SK-N-SH (cell line): ENCODE measurements around the gene DLG2. TPM values are rescaled to one million over a fixed set of nuclear protein-coding genes. Genes with fewer than 3 reads are reported as not detected.

Experiments
- CTCF ChIA-PET: fragments of 300-600, 350-600 bp; formaldehyde crosslinking; extraction: SDS; loops from one replicate; lab custom pipeline; 2021; lab: Yijun Ruan, JAX
- POLR2A ChIA-PET: fragments of 350-600 bp; sonication (Branson Sonifier 250); formaldehyde crosslinking; extraction: SDS; loops from one replicate; lab custom pipeline; 2020; ENCODE audit warnings: antibody characterized with exemption, inconsistent platforms; lab: Yijun Ruan, JAX
- DNase-seq: peaks from one replicate; pipeline ENCODE4 v3.0.0; 2012
- H2AFZ ChIP-seq: fragments of 200-600 bp; sonication (generic); 2 replicates; pipeline ENCODE4 v1.8.1; 2016; ENCODE audit warnings: antibody characterized with exemption, mild to moderate bottlenecking, low read depth
- H3F3A ChIP-seq: fragments of 200-600 bp; sonication (generic); replicated peaks from 2 replicates; pipeline ENCODE3; 2016; ENCODE audit warnings: antibody characterized with exemption, mild to moderate bottlenecking; ENCODE audit not compliant: insufficient read depth
- H3K27ac ChIP-seq, 2 experiments: fragments of 200-500 bp in 1 of 2; fragments of 200-600 bp in 1 of 2; sonication (Bioruptor generic) in 1 of 2; sonication (generic), shearing (Covaris generic) in 1 of 2; 2 replicates each; pipeline versions ENCODE4 v1.5.1 to v1.6.1; 2014 to 2016; ENCODE audit warnings: low read depth in 2 of 2, inconsistent platforms in 1 of 2, low read length in 1 of 2, mild to moderate bottlenecking in 1 of 2, mixed read lengths in 1 of 2
- H3K27me3 ChIP-seq: fragments of 200-600 bp; sonication (generic), shearing (Covaris generic); 2 replicates; pipeline ENCODE4 v1.6.1; 2016; ENCODE audit warnings: mixed run types; ENCODE audit not compliant: insufficient read depth
- H3K36me3 ChIP-seq, 2 experiments: fragments of 200-500 bp in 1 of 2; fragments of 200-600 bp in 1 of 2; sonication (Bioruptor generic) in 1 of 2; sonication (generic) in 1 of 2; replicated peaks in 1 of 2; 2 replicates each; pipeline versions ENCODE3 to v1.5.1; 2014 to 2016; ENCODE audit warnings: low read length in 1 of 2, mild to moderate bottlenecking in 1 of 2; ENCODE audit not compliant: insufficient read depth in 2 of 2, control insufficient read depth in 1 of 2
- H3K4me1 ChIP-seq, 2 experiments: fragments of 200-500 bp in 1 of 2; fragments of 200-600 bp in 1 of 2; sonication (Bioruptor generic) in 1 of 2; sonication (generic), shearing (Covaris generic) in 1 of 2; 2 replicates each; pipeline versions ENCODE4 v1.5.1 to v1.6.1; 2014 to 2016; ENCODE audit warnings: low read depth in 1 of 2, low read length in 1 of 2, mixed run types in 1 of 2; ENCODE audit not compliant: insufficient read depth in 2 of 2, control insufficient read depth in 1 of 2
- H3K4me2 ChIP-seq: fragments of 200-600 bp; sonication (generic), shearing (Covaris generic); 2 replicates; pipeline ENCODE4 v1.6.1; 2017; ENCODE audit warnings: mixed run types
- H3K4me3 ChIP-seq, 2 experiments: fragments of 200-500 bp in 1 of 2; fragments of 200-600 bp in 1 of 2; sonication (Bioruptor generic) in 1 of 2; sonication (generic), shearing (Covaris generic) in 1 of 2; 2 replicates each; pipeline versions ENCODE4 v1.5.1 to v1.8.1; 2014 to 2016; ENCODE audit warnings: low read depth in 2 of 2, inconsistent platforms in 1 of 2, low read length in 1 of 2, mild to moderate bottlenecking in 1 of 2, mixed read lengths in 1 of 2, moderate library complexity in 1 of 2
- H3K79me2 ChIP-seq: fragments of 200-600 bp; sonication (generic); 2 replicates; pipeline ENCODE4 v1.8.1; 2017; ENCODE audit warnings: mild to moderate bottlenecking; ENCODE audit not compliant: insufficient read depth
- H3K9ac ChIP-seq: fragments of 200-600 bp; sonication (generic); 2 replicates; pipeline ENCODE4 v1.6.1; 2017; ENCODE audit warnings: mixed run types
- H3K9me2 ChIP-seq: fragments of 200-600 bp; sonication (generic); 2 replicates; pipeline ENCODE4 v1.6.1; 2017; ENCODE audit warnings: mixed run types
- H3K9me3 ChIP-seq: fragments of 200-600 bp; sonication (generic); 2 replicates; pipeline ENCODE4 v1.6.1; 2017; ENCODE audit warnings: mixed run types, mild to moderate bottlenecking, moderate library complexity
- H4K20me1 ChIP-seq: fragments of 200-600 bp; sonication (generic); 2 replicates; pipeline ENCODE4 v1.6.1; 2017; ENCODE audit warnings: mild to moderate bottlenecking, mixed run types; ENCODE audit not compliant: insufficient read depth
- ELF1 ChIP-seq: IDR thresholded peaks from 2 replicates; pipeline ENCODE4 v1.4.0; 2012
- EP300 ChIP-seq, 2 experiments: IDR thresholded peaks; 2 replicates each; pipeline versions ENCODE4 v1.4.0 to v1.6.1; 2012; ENCODE audit warnings: borderline replicate concordance in 1 of 2, low read depth in 1 of 2, low read length in 1 of 2
- EZH2phosphoT487 ChIP-seq: fragments of 200-600 bp; sonication (generic); IDR thresholded peaks from 2 replicates; pipeline ENCODE4 v1.6.1; 2017; ENCODE audit warnings: low read depth, mixed run types, mild to moderate bottlenecking, antibody characterized with exemption, moderate library complexity, borderline replicate concordance
- GATA2 ChIP-seq: sonication (generic); formaldehyde crosslinking; IDR thresholded peaks from 2 replicates; pipeline ENCODE4 v1.5.0; 2020; ENCODE audit warnings: mild to moderate bottlenecking, missing genetic modification reagents
- IRF3 ChIP-seq: fragments of 150-350 bp; IDR thresholded peaks from 2 replicates; pipeline ENCODE4 v1.6.1; 2016; ENCODE audit warnings: mild to moderate bottlenecking, low read depth, low read length
- JUND ChIP-seq: IDR thresholded peaks from 2 replicates; pipeline ENCODE4 v1.4.0; 2012
- MEF2A ChIP-seq: IDR thresholded peaks from 2 replicates; pipeline ENCODE4 v1.4.0; 2012; ENCODE audit warnings: low read depth, borderline replicate concordance
- TCF12 ChIP-seq: IDR thresholded peaks from 2 replicates; pipeline ENCODE4 v1.4.0; 2012
- USF2 ChIP-seq: fragments of 150-350 bp; IDR thresholded peaks from 2 replicates; pipeline ENCODE4 v1.6.1; 2017; ENCODE audit warnings: antibody characterized with exemption, low read length, low read depth, borderline replicate concordance
- YY1 ChIP-seq: IDR thresholded peaks from 2 replicates; pipeline ENCODE4 v1.4.0; 2012; ENCODE audit warnings: low read depth, mild to moderate bottlenecking
- WGBS: methylation state at CpG from one replicate; pipeline ENCODE4 v1.1.6; 2017; ENCODE audit warnings: low lambda C conversion rate; 5-methylcytosine and 5-hydroxymethylcytosine counted together
- polyA plus RNA-seq, 3 experiments: library from polyadenylated mRNA; depleted of rRNA; stranded (reverse); fragments of >200 nt; gene quantifications; 2 replicates each; pipeline ENCODE4 v1.2.3, GENCODE V29; 2012
- TF ChIP-seq, protein P1 (sequence below): IDR thresholded peaks from 2 replicates; pipeline ENCODE4; 2012
- TF ChIP-seq, protein P2 (sequence below): IDR thresholded peaks from 2 replicates; pipeline ENCODE4 v1.4.0; 2012; ENCODE audit warnings: low read depth, borderline replicate concordance
- TF ChIP-seq, protein P3 (sequence below): IDR thresholded peaks from 2 replicates; pipeline ENCODE4 v1.4.0; 2012; ENCODE audit warnings: low read depth, borderline replicate concordance
- TF ChIP-seq, protein P4 (sequence below): fragments of 200-600 bp; sonication (generic); IDR thresholded peaks from 2 replicates; pipeline ENCODE4 v1.6.1; 2017; ENCODE audit warnings: antibody characterized with exemption, mild to moderate bottlenecking, moderate library complexity

Gene DLG2
- polyA plus RNA-seq, 1 of the 3 experiments (the other 2 are of a cell fraction), result 0.21 TPM

DNA sequence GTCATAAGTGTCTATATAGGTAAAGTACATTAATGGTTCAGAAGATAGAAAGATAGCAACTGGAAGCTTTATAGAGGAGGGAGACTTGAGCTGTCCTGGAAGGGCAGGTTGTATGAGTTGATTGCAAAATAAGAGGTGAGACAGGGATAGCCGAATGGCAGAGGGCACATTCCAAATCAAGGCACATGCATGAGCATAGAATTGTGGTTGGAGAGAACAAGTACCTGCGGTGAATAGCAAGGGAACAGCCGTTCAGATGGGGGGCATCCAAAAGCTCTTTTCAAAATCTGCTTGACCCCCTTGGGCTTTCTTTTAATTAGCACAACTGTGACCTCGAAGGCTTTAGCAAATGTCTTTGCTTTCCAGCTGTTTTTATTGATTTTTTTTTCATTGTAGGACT is 1868.0 kb downstream of the DLG2 start:
- H3K36me3 ChIP-seq, result no peaks in the 10 kb centered on the region
- ChIA-PET CTCF (no interaction called here), POLR2A (no interaction called here)
- H3K4me2 ChIP-seq, result no peak overlapping the region
- no peaks in the 10 kb centered on the region for H3K9me3 ChIP-seq
- H3K4me3 ChIP-seq, result no peak overlapping the region
- no peaks in the 10 kb centered on the region for H3F3A ChIP-seq
- no peaks in the 10 kb centered on the region for H3K79me2 ChIP-seq
- 43% methylated on average over 4 of the region's 4 CpGs for WGBS
- H4K20me1 ChIP-seq, result no peaks in the 10 kb centered on the region
- no peak overlapping the region for H3K27ac ChIP-seq
- H3K27me3 ChIP-seq, result no peaks in the 10 kb centered on the region
- no peak for DNase-seq
- no peak overlapping the region for H3K9ac ChIP-seq
- H3K9me2 ChIP-seq, result no peaks in the 10 kb centered on the region
- no peak overlapping the region for H2AFZ ChIP-seq
- TF ChIP-seq USF2, result no peak
- TF ChIP-seq MEF2A, result no peak
- TF ChIP-seq TCF12, result no peak
- TF ChIP-seq, protein P1, sequence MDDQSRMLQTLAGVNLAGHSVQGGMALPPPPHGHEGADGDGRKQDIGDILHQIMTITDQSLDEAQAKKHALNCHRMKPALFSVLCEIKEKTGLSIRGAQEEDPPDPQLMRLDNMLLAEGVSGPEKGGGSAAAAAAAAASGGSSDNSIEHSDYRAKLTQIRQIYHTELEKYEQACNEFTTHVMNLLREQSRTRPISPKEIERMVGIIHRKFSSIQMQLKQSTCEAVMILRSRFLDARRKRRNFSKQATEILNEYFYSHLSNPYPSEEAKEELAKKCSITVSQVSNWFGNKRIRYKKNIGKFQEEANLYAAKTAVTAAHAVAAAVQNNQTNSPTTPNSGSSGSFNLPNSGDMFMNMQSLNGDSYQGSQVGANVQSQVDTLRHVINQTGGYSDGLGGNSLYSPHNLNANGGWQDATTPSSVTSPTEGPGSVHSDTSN, result no peak
- TF ChIP-seq EP300 (IDR thresholded peaks at IDR 0.05; ENCODE audit: borderline replicate concordance in 1 of 2, low read depth in 1 of 2, low read length in 1 of 2), result no peak
- no peak for TF ChIP-seq GATA2 (CRISPR knock-in tag)
- TF ChIP-seq, protein P2, sequence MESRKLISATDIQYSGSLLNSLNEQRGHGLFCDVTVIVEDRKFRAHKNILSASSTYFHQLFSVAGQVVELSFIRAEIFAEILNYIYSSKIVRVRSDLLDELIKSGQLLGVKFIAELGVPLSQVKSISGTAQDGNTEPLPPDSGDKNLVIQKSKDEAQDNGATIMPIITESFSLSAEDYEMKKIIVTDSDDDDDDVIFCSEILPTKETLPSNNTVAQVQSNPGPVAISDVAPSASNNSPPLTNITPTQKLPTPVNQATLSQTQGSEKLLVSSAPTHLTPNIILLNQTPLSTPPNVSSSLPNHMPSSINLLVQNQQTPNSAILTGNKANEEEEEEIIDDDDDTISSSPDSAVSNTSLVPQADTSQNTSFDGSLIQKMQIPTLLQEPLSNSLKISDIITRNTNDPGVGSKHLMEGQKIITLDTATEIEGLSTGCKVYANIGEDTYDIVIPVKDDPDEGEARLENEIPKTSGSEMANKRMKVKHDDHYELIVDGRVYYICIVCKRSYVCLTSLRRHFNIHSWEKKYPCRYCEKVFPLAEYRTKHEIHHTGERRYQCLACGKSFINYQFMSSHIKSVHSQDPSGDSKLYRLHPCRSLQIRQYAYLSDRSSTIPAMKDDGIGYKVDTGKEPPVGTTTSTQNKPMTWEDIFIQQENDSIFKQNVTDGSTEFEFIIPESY, result no peak
- TF ChIP-seq, protein P3, sequence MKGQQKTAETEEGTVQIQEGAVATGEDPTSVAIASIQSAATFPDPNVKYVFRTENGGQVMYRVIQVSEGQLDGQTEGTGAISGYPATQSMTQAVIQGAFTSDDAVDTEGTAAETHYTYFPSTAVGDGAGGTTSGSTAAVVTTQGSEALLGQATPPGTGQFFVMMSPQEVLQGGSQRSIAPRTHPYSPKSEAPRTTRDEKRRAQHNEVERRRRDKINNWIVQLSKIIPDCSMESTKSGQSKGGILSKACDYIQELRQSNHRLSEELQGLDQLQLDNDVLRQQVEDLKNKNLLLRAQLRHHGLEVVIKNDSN, result no peak
- TF ChIP-seq, protein P4, sequence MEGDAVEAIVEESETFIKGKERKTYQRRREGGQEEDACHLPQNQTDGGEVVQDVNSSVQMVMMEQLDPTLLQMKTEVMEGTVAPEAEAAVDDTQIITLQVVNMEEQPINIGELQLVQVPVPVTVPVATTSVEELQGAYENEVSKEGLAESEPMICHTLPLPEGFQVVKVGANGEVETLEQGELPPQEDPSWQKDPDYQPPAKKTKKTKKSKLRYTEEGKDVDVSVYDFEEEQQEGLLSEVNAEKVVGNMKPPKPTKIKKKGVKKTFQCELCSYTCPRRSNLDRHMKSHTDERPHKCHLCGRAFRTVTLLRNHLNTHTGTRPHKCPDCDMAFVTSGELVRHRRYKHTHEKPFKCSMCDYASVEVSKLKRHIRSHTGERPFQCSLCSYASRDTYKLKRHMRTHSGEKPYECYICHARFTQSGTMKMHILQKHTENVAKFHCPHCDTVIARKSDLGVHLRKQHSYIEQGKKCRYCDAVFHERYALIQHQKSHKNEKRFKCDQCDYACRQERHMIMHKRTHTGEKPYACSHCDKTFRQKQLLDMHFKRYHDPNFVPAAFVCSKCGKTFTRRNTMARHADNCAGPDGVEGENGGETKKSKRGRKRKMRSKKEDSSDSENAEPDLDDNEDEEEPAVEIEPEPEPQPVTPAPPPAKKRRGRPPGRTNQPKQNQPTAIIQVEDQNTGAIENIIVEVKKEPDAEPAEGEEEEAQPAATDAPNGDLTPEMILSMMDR, result no peak
- no peak for TF ChIP-seq JUND
- no peak for TF ChIP-seq ELF1
- no peak for TF ChIP-seq YY1
- no peak for TF ChIP-seq IRF3
- no peak for TF ChIP-seq EZH2phosphoT487
- H3K4me1 ChIP-seq, result no peaks in the 10 kb centered on the region
